ENCODE results near the gene SUPT5H.

SUPT5H gene

DNA sequence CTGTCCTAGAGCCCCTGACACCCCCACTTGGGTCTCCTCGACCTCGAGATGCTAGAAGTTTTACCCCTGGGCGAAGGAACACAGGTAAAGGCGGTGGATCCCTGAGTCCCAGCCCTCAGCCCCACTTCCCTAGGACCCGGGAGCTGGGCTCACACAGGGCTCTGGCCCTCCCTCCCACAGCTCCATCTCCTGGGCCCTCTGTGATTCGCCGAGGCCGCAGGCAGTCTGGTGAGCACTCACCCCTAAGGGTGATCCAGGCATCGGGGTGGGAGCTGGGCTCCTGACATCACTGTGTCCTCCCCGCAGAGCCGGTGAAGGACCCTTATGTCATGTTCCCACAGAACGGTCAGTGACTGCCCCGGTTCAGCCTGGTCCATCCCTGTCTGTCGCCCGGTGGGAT lies 24.6 kb upstream of the SUPT5H start:
- no peak overlapping the region for H3K27ac ChIP-seq
- H3K4me3 ChIP-seq = no peak overlapping the region

DNA sequence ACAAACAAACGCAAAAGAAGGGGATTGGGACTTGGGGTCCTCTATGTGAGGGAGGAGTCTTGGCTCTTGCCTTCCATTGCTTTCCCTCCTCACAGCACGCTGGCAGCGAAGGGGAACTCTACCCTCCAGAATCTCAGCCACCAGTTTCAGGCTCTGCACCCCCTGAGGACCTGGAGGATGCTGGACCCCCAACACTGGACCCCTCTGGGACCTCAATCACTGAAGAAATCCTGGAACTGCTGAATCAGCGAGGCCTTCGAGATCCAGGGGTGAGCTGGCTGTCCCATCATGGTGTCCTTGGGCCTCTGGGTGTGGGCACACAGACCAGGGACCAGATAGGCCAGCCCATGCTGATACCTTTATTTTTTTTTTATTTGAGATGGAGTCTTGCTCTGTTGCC lies 23.4 kb upstream of the SUPT5H start:
- H3K27ac ChIP-seq = no peak overlapping the region
- H3K4me3 ChIP-seq = no peak overlapping the region

DNA sequence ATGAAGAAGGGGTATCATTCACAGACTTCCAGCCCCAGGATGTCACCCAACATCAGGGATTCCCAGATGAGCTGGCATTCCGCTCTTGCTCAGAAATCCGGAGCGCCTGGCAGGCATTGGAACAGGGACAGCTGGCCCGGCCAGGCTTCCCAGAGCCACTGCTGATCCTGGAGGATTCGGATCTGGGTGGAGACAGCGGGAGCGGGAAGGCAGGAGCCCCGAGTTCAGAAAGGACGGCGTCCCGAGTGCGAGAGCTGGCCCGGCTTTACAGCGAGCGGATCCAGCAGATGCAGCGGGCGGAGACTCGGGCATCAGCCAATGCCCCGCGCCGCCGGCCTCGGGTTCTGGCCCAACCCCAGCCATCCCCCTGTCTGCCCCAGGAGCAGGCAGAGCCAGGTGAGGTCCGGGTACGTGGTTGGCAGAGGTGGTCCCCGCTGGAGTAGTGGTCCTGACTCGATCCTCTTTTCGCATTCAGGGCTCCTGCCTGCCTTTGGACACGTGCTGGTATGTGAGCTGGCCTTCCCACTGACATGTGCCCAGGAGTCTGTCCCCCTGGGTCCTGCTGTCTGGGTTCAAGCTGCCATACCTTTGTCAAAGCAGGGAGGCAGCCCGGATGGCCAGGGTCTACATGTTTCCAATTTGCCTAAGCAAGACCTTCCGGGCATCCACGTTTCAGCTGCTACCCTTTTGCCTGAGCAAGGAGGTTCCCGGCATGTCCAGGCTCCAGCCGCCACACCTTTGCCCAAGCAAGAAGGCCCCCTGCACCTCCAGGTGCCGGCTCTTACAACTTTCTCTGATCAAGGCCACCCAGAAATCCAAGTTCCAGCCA lies 21.9 kb upstream of the SUPT5H start:
- Histone ChIP-seq H3K27ac (no peak overlapping the region), H3K4me3 (no peak overlapping the region)

DNA sequence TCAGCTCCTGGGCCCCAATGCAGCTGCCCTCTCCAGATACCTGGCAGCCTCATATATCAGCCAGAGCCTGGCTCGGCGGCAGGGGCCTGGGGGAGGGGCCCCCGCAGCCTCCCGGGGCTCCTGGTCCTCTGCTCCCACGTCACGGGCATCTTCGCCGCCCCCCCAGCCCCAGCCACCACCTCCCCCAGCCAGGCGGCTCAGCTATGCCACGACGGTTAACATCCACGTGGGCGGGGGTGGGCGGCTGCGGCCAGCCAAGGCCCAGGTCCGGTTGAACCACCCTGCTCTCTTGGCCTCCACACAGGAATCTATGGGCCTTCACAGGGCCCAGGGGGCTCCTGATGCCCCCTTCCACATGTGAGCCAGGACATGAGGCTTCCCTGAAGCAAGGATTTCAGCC lies 20.4 kb upstream of the SUPT5H start:
- H3K27ac ChIP-seq = no peak overlapping the region
- H3K4me3 ChIP-seq = no peak overlapping the region

DNA sequence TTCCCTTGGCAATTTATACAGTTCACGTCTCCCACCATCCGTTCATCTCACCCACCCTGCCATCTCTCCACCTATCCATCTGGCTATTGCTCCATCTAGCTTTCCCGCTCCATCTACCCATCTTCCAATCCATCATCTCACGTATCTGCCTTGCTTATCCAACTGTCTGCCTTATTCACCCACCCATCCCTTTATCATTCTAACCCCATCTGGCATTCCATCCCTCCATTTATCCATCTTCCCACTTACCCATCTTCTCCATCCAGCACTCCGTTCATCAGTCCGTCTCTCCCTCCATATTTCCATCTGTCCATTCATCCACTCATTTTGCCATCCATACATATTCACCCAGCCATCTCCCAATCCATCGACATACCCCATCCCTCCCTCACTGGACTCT lies 19.6 kb upstream of the SUPT5H start:
- no peak overlapping the region for H3K4me3 ChIP-seq
- no peak overlapping the region for H3K27ac ChIP-seq

DNA sequence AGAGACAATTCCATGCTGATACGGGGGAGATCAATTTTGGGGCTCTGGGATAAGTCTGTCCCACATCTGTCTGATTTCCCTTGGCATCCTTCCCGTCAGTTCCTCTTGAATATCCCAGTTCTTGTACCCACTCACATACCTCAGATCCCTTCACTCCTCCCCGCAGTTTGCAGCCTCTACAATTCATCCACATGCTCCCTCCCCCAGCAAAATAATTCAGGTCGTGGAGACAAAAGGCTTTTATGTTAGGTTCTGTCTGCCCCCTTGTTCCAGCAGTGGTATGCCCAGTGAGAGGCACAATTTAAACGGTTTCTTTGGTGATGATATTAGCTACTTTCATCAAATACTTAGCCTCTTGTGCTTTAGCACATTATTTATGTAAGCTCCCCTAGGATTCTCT lies 19.2 kb upstream of the SUPT5H start:
- Histone ChIP-seq H3K4me3 (no peak overlapping the region), H3K27ac (no peak overlapping the region)

DNA sequence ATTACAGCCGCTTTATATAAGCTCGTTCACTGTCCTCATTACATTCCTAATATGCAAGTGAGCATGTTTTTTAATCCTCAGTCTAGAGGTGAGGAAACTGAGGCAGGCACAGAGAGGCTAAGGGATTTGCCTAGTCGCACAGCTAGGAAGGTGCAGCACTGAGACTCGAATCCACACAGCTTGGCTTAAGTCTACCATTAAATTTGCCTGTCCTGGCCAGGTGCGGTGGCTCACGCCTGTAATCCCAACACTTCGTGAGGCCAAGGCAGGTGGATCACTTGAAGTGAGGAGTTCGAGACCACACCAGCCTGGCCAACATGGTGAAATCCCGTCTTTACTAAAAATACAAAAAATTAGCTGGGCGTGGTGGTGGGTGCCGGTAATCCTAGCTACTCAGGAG lies 17.7 kb upstream of the SUPT5H start:
- Histone ChIP-seq H3K27ac (peak overlapping the region in 2 of 21 experiments; percentile 65 to 84), H3K4me3 (no peak overlapping the region)

DNA sequence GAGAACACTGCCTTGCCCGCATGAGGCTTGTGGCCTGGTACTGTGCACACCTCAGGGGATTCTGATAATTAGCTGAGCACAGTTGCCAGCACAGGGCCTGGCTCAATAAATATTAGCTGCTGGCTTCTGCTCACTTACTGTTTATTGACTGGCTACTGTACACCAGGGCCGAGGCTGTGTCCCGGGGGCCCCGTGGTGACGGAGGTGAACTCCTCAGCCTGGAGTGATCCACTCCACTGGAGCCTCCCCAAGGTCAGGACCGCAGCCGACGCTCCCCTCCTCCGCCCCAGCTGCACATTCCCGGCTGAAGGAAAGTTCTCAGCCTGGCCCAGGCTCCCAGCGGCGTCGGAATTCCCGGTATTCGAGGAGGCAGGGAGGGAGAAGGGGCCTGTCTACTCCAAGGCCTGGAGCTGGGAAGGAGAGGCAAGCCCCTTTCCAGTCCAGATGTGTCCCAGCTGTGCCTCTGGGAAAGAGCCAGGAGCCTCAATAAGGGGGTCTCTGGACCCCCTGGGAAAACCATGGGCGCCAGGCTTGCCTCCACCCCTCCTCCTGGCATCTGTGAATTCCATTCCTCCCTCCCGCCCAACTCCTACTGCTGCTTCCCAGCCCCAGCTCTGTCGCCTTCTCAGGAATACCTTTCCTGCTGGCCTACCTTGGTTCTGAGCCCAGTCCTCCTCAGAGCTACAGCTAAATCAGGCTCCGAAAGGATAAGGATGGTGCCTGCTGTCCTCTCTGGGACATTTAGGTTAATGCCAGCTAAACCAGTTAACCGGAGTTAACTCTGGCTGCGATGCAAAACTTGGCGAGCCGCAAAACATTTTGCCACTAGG lies 16.9 kb upstream of the SUPT5H start:
- peak overlapping the region in 20 of 21 experiments; percentile 14 to 85 (median 66) for H3K27ac ChIP-seq
- H3K4me3 ChIP-seq = no peak overlapping the region

DNA sequence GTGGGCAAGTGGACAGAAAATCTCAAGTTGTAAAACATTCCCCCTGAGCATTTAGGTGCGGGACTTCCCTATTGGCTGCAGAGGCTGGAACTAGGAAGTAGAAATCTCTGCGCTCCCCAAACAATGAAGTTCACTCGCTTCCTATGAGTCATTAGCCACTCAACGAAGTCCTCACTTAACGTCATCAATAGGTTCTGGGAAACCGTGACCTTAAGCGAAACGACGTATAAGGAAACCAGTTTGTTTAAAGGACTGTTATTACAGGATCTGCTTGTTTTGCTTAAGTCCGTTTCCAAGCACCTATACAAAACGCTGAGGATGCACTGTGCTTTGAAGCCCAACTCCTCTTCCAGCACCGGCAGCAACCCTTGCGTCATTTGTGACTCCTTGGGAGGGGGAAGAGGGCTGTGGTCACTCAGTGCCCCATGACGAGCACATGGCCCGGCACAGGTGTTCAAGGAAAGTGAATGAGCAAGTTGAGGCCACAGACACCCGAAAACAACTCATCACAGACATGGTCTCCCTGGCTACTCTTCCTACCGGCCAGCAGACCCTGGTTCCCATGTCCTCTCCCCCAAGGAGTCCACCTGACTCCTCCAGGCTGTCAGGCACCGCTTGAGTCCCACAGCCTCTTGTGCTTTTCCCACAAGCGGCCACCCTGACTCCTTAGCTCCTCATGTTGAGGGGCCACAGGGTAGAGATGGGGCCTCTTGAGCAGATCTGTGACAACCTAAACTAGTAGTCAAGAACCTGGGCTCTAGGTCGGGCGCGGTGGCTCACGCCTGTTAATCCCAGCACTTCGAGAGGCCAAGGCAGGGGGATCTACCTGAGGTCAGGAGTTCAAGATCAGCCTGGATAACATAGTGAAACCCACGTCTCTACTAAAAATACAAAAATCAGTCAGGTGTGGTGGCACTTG lies 14.4 kb upstream of the SUPT5H start:
- H3K27ac ChIP-seq = peak overlapping the region; percentile 43 to 98 (median 82)
- no peak overlapping the region for H3K4me3 ChIP-seq

DNA sequence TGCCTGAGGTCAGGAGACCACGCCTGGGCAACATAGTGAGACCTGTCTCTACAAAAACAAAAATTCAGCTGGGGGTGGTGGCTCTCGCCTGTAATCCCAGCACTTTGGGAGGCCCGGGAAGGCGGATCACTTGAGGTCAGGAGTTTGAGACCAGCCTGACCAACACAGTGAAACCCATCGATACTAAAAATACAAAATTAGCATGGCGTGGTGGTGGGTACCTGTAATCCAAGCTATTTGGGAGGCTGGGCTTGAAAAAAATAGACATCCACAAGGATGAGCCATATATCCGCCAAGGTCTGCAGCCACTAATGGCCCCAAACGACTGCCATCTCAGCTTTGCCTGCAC lies 12.7 kb upstream of the SUPT5H start:
- H3K4me3 ChIP-seq = no peak overlapping the region
- peak overlapping the region in 3 of 21 experiments; percentile 39 to 98 (median 85) for H3K27ac ChIP-seq

DNA sequence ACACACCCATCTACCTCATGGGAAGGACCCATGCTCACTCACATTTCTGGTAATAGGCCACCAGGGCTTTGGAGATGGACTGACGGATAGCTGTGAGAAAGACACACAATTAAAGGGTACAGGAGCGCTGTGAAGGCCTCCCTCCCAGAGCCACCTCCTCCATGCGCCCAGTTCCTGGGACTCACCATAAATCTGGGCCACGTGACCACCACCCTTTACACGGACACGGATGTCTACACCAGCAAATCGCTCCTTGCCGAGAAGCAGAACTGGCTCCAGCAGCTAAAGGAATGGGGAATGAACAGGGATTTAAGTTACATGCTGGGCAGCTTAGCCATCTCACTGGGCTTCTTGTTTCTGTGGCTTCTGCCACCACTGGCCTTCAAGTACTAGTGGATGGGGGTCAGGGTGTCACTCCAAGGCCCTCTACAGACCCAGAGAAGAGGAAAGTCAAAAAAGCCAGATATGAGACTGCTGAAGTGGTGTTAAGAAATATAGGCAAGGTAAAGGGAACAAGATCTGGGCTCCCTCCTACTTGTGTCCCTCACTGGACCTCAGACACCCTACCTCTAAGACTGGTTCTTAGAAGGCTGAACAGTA lies 11.8 kb upstream of the SUPT5H start:
- Histone ChIP-seq H3K27ac (peak overlapping the region in 11 of 21 experiments; percentile 16 to 98 (median 90)), H3K4me3 (no peak overlapping the region)

DNA sequence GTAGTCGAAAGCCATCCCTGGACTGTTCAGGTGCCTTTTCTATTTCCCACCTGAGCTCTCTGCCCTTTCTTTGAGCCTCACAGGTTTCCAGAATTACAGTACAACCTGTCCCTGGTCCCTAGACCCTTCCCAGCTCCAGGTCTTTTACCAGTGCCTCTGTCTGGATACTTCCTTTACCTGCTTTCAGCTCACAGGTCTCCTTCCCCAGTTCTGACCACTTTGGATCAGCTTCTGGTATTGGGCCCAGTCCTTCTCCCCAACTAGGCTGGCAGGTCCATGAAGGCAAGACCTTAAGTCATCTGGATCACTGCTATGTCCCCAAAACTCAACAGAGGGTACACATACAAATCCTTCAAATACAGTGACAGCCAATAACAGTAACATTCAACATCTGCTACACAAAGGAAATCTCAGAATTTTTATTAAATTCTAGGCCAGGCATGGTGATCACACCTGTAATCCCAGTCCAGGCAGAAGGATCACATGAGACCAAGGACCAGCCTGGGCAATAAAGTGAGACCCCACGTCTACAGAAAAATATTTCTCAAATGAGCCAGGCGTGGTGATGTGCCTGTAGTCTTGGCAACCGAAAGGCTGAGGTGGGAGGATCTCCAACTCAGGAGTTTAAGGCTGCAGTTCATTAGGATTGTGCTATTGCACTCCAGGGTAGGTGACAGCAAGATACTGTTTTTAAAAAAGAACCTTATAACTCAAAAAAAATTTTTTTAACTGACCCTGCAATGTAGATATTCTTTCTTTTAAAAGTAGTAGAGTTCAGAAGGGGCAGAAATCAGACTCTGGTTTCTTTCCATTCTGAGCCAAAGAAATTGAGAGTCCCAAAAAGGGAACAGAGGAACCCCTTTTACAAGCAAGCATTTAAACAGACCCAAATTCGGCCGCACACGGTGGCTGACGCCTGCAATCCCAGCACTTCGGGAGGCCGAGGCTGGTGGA lies 11.0 kb upstream of the SUPT5H start:
- Histone ChIP-seq H3K27ac (peak overlapping the region in 16 of 21 experiments; percentile 16 to 98 (median 93)), H3K4me3 (peak overlapping the region; percentile 61 to 99 (median 88))

DNA sequence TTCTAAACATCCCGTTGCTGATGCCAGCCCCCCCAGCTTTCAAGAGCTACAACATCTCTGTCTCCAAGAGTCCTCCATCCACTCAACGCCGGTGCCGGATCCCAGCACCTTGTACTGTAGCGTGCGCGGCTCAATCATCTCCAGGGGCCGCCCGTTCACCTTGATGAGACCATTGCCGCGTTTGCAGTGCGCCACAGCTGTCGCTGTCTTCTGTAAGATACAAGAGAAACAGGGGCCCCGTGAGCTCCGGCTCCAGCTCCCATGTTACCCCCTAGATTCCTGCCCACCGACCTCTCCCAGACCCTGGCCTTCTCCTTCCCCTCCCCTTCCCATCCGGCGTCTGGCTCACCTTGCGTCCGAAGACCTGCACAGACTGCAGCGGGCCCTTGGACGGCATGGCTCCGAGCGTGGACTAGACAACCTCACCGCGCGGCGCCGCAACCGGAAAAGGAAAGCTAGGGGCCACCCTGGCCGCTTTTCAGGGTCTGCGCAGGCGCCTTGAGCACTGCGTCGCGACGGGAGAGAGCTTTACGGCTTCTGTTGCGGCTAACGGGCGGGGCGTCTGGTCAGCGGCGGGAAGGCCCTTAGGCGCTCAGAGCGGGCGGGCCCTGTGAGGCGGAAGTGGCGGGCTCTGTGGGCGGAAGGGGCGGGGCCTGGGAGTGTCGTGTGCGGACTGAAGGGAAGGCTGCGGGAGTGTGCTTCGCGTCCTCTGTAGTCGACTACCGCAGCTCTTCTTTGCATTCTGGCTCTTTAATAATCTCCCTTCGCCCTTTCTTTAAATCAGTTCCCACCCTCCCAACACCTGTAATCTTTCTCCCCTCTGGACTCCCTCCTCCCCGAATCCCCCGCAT lies 9.7 kb upstream of the SUPT5H start, which contains the start of gene RPS16:
Gene RPS16 (minus strand): TSS at position 451 of the 851 bp plus-strand sequence. CDS start 54 bp downstream, at position 397.
- H3K4me3 ChIP-seq = peak within 1 kb of the TSS; percentile 61 to 99 (median 88)
- H3K27ac ChIP-seq = peak within 1 kb of the TSS; percentile 82 to 98 (median 93)

DNA sequence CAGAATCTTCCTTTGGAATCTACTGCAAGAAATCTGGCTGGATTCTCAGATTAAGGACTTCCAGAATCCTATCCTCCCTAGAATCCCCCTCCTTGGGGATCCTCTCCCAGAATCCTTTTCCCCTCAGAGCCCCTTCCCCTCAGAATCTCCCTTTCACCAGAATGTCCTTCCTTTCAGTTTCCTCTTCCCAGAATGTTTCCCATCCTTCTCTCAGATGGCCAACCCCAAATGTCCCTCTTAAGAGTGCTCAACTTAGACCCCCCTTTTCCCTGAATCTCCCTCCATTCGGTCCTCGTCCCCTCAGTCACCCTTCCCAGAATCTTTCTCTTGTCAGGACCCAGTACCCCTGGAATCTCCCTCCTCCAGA lies 9.0 kb upstream of the SUPT5H start:
- Histone ChIP-seq H3K27ac (peak overlapping the region in 20 of 21 experiments; percentile 77 to 98 (median 92)), H3K4me3 (peak overlapping the region; percentile 26 to 99 (median 88))

DNA sequence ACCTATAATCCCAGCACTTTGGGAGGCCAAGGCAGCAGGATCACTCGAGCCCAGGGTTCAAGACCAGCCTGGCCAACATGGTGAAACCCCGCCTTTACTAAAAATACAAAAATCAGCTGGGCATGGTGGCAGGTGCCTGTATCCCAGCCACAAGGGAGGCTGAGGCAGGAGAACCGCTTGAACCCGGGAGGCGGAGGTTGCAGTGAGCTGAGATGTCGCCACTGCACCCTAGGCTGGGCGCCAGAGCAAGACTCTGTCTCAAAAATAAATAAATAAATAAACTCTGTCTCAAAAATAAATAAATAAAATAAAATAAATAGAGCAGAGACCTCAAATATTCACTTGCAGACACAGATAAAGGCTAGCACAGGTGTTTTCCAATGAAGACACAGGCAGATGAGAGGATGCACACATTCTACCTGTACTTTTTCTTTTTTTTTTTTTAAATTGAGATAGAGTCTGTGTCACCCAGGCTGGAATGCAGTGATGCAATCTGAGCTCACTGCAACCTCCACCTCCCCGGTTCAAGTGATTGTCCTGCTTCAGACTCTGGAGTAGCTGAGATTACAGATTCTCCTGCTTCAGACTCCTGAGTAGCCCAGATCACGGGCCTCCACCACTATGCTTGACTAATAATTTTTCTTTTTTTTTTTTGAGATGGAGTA lies 7.0 kb upstream of the SUPT5H start:
- no peak overlapping the region for H3K27ac ChIP-seq
- no peak overlapping the region for H3K4me3 ChIP-seq

DNA sequence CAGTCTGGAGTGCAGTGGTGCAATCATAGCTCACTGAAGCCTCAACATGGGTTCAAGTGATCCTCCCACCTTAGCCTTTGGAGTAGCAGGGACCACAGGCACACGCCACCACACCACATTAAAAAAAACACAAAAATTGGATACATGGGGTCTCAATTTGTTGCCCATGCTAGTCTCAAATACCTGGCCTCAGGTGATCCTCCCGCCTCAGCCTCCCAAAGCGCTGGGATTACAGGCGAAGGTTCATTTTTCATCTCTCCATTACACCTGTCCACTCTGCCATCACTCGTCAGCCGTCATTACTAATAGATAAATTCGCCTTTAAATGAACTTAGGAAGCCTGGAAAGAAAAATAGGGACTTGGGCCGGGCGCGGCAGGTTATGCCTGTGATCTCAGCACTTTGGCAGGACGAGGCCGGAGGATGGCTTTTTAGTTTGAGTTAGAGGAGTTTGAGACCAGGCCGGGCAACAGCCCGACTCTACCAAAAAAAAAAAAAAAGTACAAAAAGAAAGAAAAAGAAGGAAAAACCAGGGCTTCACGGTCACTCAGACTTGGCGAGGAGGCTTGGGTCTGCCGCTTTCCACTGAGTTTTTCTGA lies 685 bp upstream of the SUPT5H start:
- peak overlapping the region; percentile 64 to 98 (median 85) for H3K4me3 ChIP-seq
- peak overlapping the region; percentile 70 to 97 (median 90) for H3K27ac ChIP-seq

Data from skin epidermis (tissue), 12 donors.